ENCODE measurements around the gene SYT8.

GRCh38 chr11:1881442-1882264, 46.9 kb downstream of the SYT8 start:
- TF ChIP-seq CTCF (IDR thresholded peaks at IDR 0.05; ENCODE audit: control extremely low read depth in 1 of 3, insufficient read depth in 1 of 3, low read depth in 1 of 3, low read length in 3 of 3) = no peak
- TF ChIP-seq EZH2 (IDR thresholded peaks at IDR 0.05; ENCODE audit: low read depth, low read length, severe bottlenecking) = no peak
- no peak for TF ChIP-seq KDM5A (IDR thresholded peaks at IDR 0.05; ENCODE audit: low read length)
- TF ChIP-seq CHD1 (IDR thresholded peaks at IDR 0.05; ENCODE audit: low read depth, low read length) = no peak
- TF ChIP-seq EP300 (IDR thresholded peaks at IDR 0.05; ENCODE audit: borderline replicate concordance in 1 of 2, low read depth in 2 of 2, low read length in 2 of 2) = no peak
- TF ChIP-seq CBX5 (IDR thresholded peaks at IDR 0.05; ENCODE audit: low read depth, low read length) = no peak
- no peak for TF ChIP-seq TBP (IDR thresholded peaks at IDR 0.05; ENCODE audit: low read depth, low read length)
